HG03460 (cell line): ENCODE results near the gene TMPRSS3.

Source experiments
- ATAC-seq: cut with Tn5 transposase; IDR thresholded peaks from one replicate; pipeline ENCODE4 v1.9.1; 2021; ENCODE audit not compliant: unreplicated experiment

Gene TMPRSS3

DNA sequence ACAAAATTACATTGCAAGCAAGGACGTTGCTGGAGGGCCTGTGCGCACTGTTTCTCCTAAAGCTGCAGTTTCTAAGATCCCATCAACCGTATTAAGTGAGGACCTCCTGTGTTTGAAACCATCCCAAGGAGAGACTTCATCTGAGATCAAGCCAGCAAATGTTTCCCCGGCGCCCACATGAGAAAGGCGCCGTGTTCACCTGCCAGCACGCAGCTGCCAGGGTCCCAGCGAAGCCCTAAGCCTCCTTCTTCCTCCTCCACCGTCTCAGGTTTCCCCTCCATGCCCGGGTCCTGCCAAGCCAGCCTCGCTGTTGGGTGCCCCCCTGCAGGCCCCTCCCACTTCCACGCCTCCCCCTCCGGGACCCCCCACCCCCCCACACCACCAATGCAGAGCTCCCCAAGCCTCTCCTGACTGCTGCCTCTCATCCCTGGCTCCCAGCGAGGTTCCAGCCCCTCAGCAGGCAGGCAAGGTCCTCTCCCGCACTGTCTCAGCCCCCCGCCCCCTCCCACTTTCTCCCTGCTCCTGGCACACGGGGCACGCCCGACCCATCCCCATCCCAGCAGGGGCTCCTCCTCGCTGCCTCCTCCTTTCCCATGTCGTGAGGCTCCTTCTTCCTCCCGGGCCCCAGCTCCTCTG lies 20.9 kb downstream of the TMPRSS3 start:
- ATAC-seq, result no peak

DNA sequence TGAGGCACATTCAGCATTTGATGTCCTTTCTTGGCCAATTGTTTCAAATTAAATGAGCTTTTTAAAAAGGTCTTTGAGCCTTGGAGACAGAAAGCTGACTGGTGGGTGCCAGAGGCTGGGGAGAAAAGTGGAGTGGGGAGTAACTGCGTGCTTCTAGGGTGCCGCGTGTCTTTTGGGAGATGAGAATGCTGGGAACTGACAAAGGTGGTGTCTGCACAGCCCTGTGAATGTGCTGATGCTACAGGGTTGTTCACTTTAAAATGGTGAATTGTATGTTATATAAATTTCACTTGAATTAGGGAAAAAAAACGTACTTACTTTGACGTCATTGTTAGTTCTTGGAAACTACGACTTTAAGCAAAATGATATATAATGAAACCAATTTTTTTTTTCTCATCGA lies 21.4 kb downstream of the TMPRSS3 start:
- no peak for ATAC-seq

DNA sequence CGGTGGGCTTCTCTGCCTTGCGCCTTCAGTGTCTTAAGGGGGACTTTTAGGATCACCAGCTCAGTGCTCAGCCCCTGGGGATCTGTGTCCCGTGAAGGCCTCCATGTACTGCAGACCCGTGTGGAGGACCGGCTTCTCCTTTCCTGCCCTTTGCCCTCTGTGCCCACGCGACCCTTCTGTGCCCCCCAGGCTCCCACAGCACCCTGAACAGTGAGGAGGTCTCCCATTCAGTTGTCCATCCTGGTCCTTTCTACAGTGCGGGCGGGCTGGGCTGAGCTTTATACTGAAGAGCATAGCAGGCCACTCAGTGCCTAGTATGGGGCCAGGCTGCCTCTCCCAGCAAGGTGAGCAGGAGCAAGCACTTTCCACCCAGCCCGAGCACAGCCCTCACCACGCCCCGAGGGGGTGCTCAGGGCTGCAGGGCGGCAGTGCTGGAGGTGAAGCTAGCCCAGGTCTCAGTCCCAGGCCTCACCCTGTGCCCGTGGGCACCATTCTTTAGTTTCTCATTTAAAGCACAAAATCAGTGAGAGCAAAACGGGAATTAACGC lies 21.9 kb downstream of the TMPRSS3 start:
- ATAC-seq, result no peak

DNA sequence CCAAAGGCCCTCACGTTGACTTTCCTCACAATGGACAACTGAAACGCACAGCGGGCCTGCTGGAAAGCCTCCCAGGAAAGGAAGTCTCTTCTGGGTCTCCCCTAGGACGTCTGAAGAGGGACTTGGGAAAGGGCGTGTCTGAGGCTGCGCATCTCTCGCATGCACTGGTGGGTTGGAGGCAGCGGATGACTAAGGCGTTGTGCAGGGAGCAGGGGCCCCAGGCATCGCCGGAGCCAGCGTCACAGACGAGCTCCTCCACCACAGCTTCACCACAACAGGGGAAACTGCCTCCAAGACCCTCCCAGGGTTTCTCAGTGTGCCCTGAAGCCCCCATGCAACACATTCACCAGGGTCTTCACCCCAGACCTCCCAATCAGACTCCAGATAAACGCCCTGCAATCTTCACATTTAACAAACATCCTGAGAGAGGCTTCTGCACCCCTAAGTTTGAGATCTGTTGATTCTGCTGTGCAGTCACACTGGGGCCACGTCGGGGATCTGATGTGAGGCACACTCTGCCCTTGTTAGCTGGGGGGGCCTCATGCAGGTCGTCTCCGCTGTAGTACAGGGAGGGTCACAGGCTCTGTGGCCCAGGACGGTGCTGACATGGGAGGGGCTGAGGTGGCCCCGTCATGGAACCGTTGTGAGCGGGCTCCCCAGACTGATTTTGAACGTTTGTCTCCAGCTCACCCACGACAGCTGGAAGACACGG lies 22.5 kb downstream of the TMPRSS3 start:
- no peak for ATAC-seq

DNA sequence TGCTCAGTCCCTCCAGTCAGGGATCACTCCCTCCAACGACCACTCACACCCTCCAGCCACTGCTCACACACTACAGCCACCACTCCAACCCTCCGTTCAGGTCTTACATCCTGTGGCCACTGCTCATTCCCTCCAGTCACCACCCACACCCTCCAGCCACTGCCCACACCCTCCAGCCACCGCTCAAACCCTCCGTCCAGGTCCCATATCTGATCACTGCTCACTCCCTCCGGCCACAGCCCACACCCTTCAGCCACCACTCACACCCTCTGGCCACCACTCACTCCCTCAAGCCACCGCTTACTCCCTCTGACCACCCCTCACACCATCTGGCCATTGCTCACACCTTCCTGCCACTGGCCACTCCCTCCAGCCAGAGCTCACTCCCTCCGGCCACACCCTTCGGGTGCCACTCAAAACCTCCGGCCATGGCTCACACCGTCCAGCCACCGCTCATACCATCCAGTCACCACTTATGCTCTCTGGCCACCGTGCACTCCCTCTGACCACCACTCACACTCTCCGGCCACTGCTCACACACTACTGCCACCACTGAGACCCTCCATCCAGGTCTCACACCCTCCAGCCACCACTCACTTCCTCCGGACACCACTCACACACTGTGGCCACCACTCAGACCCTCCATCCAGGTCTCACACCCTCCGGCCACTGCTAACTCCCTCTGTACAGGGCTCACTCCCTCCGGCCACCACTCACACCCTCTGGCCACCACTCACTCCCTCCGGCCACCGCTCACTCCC lies 24.8 kb downstream of the TMPRSS3 start:
- no peak for ATAC-seq

DNA sequence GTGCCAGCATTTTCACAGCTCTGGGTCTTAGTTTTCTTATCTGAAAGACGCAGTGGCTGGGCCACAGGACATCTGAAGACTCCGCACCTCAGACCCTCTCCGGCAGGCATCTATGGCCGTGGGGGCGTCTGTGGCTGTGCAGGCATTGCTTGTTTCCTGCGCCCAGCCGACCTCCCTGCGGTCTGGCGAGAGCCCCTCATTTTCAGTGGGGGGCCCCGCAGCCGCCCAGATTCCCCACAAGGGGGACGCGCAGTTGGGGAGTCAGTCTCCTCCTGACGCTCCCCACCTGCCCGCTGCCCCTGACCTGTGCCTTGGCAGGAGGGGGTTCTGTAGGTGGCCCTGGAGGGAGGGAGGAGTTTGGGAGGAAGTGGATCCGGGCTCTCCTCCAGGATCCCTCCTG lies 26.0 kb downstream of the TMPRSS3 start:
- no peak for ATAC-seq

DNA sequence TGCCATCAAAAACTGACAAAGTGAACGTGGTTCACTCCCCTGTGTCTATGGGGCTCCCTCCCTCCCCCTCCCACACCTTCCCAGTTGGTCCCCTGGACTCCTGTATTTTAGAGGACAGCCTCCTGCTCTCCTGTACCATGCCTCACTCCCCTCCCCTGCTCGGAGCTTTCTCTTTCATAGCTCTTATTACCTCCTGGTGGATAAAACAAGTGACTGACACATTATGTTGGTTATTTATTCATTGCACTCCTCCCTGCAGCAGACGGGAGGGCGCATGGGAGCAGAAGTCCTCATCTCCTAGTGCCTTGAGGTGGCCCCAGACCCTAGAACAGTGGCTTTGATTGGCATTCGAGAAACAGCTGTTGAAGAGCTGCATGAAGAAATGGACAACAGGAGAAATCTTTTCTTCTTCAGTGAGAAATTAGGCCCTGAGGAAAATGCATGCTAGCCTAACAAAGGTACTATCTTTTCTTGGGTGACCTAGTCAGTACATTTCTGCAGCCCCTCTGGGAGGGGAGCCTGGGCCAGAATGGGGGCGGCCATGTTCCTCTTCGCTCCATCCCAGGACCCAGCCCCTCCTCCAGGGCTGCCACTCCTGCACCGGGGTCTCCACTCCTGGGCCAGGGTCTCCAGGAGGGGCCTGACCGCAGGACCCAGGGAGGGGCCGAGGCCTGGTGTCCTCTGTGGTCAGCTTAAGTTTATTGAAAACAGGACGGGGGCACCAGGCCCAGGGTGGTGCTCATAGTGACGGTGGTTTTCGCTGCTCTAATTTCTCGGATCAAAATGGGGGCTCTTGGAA lies 28.3 kb downstream of the TMPRSS3 start:
- no peak for ATAC-seq

DNA sequence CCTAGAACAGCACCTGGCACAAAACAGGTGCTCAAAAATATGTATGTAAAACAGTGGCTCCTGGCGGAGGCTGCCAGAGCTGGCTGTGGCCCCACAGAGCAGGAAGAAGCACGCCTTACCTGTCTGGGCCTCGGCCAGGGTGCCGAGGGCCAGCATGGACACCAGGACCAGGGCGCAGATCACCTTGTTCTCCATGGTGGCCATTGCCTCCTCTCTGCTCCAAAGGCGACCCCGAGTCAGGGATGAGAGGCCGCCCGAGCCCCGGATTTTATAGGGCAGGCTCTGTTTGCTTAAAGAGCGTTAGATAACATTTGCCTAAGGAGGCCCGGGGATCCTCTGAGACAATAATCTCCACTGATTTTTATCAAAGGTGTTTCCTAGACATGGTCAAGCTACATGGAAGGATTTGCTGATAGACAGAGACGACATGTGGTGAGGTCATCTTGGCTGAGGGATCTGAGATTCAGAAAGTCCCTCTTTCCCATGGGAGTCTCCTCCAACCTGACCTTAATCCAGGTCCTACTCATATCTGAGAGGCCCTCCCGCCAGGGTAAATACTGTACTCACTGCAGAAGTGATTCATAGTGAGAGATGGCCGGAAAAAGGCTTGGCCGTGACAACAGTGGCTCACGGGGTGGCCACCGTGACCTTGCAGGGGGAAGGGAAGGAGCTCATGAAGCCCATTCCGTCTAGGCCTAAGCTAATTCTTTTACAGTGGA lies 29.4 kb downstream of the TMPRSS3 start, which contains the start of gene TFF1:
TFF1 (minus strand) TSS at position 244 of the 719 bp plus-strand sequence; CDS start at position 204, 40 bp downstream.
- ATAC-seq, result no peak

DNA sequence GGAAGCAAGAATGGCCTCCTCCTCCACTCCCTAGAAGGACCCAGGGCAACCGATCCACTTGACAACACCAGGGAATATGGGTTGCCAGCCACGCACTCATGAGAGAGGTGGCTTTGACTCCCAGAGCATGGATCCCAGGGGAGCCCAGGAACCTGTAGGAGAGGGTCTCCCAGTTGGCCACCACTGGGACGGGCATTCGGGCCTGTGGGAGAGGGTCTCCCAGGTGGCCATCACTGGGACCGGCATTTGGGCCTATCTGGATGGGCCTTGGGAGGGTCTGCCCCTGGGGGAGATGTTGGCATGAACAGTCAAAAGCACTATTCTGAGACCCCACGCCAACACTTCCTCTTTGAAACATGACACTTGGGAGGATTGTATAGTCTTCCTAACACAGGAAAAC lies 30.1 kb downstream of the TMPRSS3 start:
- no peak for ATAC-seq

DNA sequence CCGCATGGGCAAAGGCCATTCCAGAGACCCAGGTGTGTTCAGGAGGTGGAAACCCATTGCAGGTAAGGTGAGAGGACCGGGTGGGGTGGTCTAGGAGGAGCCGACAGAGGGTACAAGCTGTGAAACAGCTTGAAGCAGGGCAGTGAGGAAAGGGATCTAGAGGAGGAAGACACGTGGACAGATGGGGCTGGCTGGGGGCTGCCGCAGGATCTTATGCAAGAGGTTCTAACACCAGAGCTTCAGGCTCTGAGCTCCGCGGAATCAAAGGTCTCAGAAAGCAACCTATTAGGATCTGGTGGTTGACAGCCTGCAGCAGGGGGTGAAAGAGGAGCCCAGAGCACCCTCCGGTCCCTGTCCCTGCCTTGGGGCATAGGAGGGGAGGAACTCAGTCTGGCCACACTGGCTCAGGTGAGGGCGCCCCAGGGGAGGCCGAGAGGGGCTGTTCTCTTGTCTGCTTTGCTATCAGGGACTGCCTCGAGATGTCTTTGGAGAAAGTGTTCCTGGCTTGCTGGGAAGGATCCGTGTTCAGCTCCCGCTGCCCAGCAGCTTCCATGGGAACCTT lies 31.5 kb downstream of the TMPRSS3 start:
- ATAC-seq, result no peak

DNA sequence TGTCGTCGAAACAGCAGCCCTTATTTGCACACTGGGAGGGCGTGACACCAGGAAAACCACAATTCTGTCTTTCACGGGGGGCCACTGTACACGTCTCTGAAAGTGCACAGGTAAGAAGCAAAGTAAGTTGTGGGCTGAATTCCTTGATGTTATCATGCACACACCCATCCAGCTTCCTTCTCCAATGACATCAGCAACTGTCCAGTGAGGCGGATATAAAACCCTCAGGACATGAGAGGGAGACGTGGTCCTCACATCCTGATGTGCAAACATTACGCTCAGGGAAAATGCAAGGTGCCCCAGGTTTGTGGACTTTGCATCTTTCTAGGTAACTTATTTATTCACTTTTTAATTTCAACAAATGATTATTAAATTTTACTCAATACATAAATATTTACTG lies 32.5 kb downstream of the TMPRSS3 start:
- no peak for ATAC-seq

DNA sequence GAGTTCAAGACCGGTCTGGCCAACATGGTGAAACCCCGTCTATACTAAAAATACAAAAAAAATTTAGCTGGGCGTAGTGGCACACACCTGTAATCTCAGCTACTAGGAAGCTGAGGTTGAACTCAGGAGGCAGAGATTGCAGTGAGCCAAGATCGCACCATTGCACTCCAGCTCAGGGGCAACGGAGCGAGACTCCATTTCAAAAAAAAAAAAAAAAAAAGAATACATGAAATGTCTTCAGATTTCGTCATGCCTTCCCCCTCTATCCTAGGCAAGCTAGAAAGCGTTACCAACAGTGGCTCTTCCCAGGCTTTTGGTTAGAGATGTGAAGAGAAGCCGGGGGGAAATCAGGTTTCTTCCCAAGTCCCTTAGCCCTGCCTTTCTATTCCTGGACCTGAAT lies 33.2 kb downstream of the TMPRSS3 start:
- ATAC-seq, result no peak

DNA sequence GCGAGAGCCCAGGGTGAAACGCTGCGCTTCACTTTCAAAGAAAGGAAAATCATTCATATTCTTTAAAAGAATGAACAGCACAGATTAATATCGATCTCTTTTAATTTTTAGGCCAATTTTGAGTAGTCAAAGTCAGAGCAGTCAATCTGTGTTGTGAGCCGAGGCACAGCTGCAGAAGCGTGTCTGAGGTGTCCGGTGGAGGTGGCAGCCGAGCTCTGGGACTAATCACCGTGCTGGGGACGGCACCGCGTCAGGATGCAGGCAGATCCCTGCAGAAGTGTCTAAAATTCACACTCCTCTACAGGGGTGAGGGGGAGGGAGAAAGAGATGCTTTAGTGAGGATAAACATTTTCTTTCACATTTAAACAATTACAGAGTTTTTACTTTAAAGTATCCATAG lies 33.7 kb downstream of the TMPRSS3 start:
- ATAC-seq, result no peak

DNA sequence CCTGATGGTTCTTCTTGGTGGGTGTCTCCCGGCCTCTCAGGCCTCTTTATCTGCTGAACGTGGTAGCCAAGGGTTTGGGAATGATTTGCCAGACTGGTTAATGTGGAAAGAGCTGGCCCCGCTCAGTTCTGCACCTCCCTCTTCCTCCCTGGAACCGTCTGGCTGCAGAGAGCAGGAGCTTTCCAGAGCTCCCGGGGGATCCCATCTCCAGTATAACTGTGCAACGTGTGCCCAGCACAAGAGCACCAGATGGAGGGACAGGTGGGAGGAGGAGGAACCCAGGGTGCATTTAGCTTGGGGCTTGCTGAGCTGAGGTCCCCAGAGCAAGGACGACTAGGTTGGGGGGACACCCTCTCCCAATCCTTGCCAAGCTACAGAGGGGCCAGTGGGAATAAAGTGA lies 34.6 kb downstream of the TMPRSS3 start:
- no peak for ATAC-seq

DNA sequence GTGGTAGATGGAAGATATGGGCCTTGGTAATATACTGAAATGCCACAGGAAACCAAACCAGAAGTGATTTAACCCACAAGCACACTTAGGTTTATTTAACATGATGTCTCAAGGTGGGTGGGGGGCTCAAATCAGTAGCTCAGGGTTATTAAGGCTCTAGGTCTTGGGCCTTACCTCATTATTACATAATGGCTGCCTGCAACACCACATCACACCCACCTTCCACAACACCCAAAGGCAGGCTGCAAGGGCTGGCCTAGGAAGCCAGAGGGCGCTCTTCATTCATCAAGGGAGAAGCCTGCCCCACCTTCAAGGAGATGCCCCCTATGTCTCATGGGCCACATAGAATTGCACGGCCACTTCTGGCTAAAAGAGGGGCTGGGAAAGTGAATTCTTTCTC lies 35.5 kb downstream of the TMPRSS3 start:
- no peak for ATAC-seq

DNA sequence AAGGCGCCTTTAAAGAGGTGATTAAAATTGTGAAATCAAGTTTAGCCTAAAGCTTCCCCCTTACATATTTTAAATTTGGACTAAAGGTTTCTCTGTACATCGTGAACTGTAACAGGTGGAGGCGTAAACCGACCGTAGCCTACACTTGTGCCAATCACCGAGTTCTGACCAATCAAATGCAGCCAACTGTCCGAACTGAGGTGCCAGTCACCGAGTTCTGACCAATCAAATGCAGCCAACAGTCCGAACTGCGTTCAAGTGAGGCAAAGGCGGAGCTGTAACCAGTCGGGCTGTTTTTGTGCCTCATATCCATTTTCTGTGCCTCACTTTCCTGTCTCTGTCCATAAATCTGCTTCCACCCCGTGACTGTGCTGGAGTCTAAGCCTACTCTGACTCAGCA lies 36.9 kb downstream of the TMPRSS3 start:
- ATAC-seq, result no peak

DNA sequence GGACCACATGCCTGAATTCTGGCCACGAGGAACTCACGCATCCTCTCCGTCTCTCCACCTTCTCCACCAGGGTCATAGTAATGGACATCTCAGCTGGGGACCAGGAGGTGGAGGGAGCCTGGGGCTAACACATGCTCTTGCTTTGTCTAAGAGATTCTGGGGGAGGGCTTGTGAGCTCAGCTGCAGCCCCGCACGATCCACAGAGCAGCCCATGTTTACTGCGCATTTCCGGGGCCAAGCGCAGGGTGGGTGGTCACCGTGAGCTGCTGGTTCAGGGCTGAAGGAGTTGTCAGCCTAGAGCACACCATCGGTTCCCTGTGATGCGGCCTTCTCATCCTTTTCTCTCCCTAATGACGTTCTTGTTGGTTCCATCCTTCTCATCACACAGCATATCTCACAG lies 37.6 kb downstream of the TMPRSS3 start:
- ATAC-seq, result no peak

DNA sequence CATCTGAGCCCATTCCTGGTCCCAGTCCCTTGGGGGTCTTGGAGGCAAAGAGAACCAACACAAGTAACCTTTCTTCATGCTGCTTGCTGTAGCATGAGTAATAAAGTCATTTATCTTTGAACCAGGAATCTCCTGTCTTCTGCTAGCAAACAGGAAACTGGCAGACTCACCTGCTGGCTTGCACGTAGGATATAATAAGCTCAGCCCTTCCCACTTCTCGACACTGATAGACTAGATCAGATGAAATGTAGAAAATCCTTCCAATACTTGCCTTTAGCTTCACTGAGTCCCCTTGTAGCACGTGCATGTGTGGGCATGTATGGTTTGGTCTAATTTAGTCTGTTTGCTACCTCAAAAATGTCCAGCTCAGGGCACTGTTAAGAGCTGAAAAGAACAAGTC lies 38.5 kb downstream of the TMPRSS3 start:
- ATAC-seq, result no peak

DNA sequence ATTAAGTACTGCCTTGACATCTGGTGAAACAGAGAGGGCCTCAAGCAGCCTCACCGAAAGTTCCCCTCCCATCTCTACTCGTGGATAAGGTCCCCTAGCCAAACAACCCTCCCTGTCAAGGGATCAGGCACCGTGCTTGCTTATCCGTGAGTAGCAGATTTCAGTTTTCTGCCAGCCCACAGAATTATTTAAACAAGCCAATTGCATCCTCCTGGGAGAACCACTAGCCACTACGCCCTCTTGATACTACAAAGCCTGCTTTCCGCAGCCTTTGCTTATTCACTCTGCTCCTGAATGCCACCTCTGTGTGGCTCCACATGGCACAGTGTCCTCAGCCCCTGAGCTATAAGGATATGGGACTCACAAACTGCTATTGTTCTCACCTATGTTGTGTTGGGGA lies 39.2 kb downstream of the TMPRSS3 start:
- ATAC-seq, result no peak

DNA sequence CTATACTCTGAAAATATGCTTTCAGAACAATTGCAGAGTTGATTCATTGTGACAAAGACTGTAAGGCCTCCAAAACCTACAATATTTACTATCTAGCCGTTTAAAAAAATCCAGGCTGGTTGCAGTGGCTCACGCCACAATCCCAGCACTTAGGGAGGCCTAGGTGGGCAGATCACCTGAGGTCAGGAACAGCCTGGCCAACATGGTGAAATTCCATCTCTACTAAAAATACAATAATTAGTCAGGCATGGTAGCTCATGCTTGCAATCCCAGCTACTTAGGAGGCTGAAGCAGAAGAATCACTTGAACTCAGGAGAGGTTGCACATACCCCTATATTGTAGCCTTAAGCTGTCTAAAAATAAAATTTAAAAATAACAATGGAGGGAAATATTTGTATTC lies 39.8 kb downstream of the TMPRSS3 start:
- ATAC-seq, result no peak
